Liver (tissue), 9 donors: ENCODE measurements around the gene MLLT3. TPM values are rescaled to one million over a fixed set of nuclear protein-coding genes. Genes with fewer than 3 reads are reported as not detected.

Experiments used
- DNase-seq: peaks from one replicate; pipeline ENCODE4 v3.0.0-alpha.2; 2017; ENCODE audit warnings: low spot score
- H3K27ac ChIP-seq, 2 donors: one replicate each; pipeline ENCODE4 v1.7.0; 2013; ENCODE audit warnings: inconsistent platforms in 2 of 2, low read length in 2 of 2, control low read depth in 1 of 2, low read depth in 1 of 2, mild to moderate bottlenecking in 1 of 2
- H3K27me3 ChIP-seq, 4 donors: one replicate each; pipeline versions ENCODE4 v1.6.1 to v1.7.0; 2013; ENCODE audit warnings: low read length in 3 of 4, inconsistent platforms in 1 of 4, mild to moderate bottlenecking in 1 of 4, moderate library complexity in 1 of 4; ENCODE audit not compliant: control insufficient read depth in 4 of 4, insufficient read depth in 4 of 4
- H3K36me3 ChIP-seq, 4 donors: one replicate each; pipeline versions ENCODE4 v1.6.1 to v1.7.0; 2013; ENCODE audit warnings: low read length in 3 of 4, mild to moderate bottlenecking in 3 of 4, low read depth in 1 of 4, moderate library complexity in 1 of 4; ENCODE audit not compliant: control insufficient read depth in 4 of 4, insufficient read depth in 3 of 4
- H3K4me1 ChIP-seq, 4 donors: one replicate each; pipeline versions ENCODE4 v1.6.1 to v1.7.0; 2013; ENCODE audit warnings: low read length in 3 of 4, mild to moderate bottlenecking in 3 of 4, moderate library complexity in 1 of 4; ENCODE audit not compliant: control insufficient read depth in 4 of 4, insufficient read depth in 4 of 4
- H3K4me3 ChIP-seq, 3 donors: one replicate each; pipeline versions ENCODE4 v1.6.1 to v1.7.0; 2013; ENCODE audit warnings: low read length in 3 of 3, control low read depth in 1 of 3, low read depth in 1 of 3, mild to moderate bottlenecking in 1 of 3
- H3K9ac ChIP-seq, 2 donors: one replicate each; pipeline ENCODE4 v1.7.0; 2013; ENCODE audit warnings: low read length in 2 of 2, mild to moderate bottlenecking in 2 of 2, moderate library complexity in 2 of 2, control low read depth in 1 of 2, low read depth in 1 of 2
- H3K9me3 ChIP-seq, 4 donors: one replicate each; pipeline versions ENCODE4 v1.6.1 to v1.7.0; 2013; ENCODE audit warnings: low read length in 3 of 4; ENCODE audit not compliant: control insufficient read depth in 4 of 4
- ATF3 ChIP-seq: IDR thresholded peaks from 2 replicates; pipeline ENCODE4 v1.6.1; 2016; ENCODE audit warnings: antibody characterized with exemption
- EGR1 ChIP-seq, 2 donors: IDR thresholded peaks; 2 replicates each; pipeline ENCODE4 v1.6.1; 2016 to 2018; ENCODE audit warnings: antibody characterized with exemption in 2 of 2, low read depth in 2 of 2
- FOXA1 ChIP-seq: IDR thresholded peaks from 2 replicates; pipeline ENCODE4 v1.6.1; 2016; ENCODE audit warnings: antibody characterized with exemption
- FOXA2 ChIP-seq: IDR thresholded peaks from 2 replicates; pipeline ENCODE4 v1.6.1; 2016; ENCODE audit warnings: antibody characterized with exemption
- GABPA ChIP-seq, 2 donors: IDR thresholded peaks in 1 of 2; conservative IDR thresholded peaks in 1 of 2; 2 replicates each; pipeline ENCODE4 v1.6.1; 2016; ENCODE audit warnings: antibody characterized with exemption in 2 of 2, mild to moderate bottlenecking in 1 of 2, moderate library complexity in 1 of 2
- HNF4A ChIP-seq, 2 donors: conservative IDR thresholded peaks; 2 replicates each; pipeline ENCODE4 v1.6.1; 2016; ENCODE audit warnings: antibody characterized with exemption in 2 of 2, mild to moderate bottlenecking in 2 of 2
- HNF4G ChIP-seq: IDR thresholded peaks from 2 replicates; pipeline ENCODE4 v1.6.1; 2016; ENCODE audit warnings: antibody characterized with exemption
- JUND ChIP-seq, 2 donors: IDR thresholded peaks; 2 replicates each; pipeline ENCODE4 v1.6.1; 2016; ENCODE audit warnings: antibody characterized with exemption in 2 of 2
- NR2F2 ChIP-seq: IDR thresholded peaks from 2 replicates; pipeline ENCODE4 v1.6.1; 2016; ENCODE audit warnings: antibody characterized with exemption
- RAD21 ChIP-seq, 2 donors: IDR thresholded peaks; 2 replicates each; pipeline ENCODE4 v1.6.1; 2016; ENCODE audit warnings: antibody characterized with exemption in 2 of 2, mild to moderate bottlenecking in 2 of 2
- REST ChIP-seq: IDR thresholded peaks from 2 replicates; pipeline ENCODE4 v1.6.1; 2016; ENCODE audit warnings: antibody characterized with exemption, mild to moderate bottlenecking
- RXRA ChIP-seq, 2 donors: IDR thresholded peaks; 2 replicates each; pipeline ENCODE4 v1.6.1; 2017 to 2018; ENCODE audit warnings: antibody characterized with exemption in 2 of 2, mild to moderate bottlenecking in 1 of 2
- SP1 ChIP-seq: IDR thresholded peaks from 2 replicates; pipeline ENCODE4 v1.6.1; 2018; ENCODE audit warnings: antibody characterized with exemption, mild to moderate bottlenecking
- TAF1 ChIP-seq: conservative IDR thresholded peaks from 2 replicates; pipeline ENCODE4 v1.6.1; 2016; ENCODE audit warnings: antibody characterized with exemption, mild to moderate bottlenecking
- YY1 ChIP-seq: IDR thresholded peaks from 2 replicates; pipeline ENCODE4 v1.6.1; 2016; ENCODE audit warnings: antibody characterized with exemption, mild to moderate bottlenecking
- ZBTB33 ChIP-seq: IDR thresholded peaks from 2 replicates; pipeline ENCODE4 v1.6.1; 2016; ENCODE audit warnings: antibody characterized with exemption
- WGBS: extraction: QIAGEN DNeasy Blood & Tissue Kit; methylation state at CpG from one replicate; pipeline ENCODE4 v1.1.7; 2013; 5-methylcytosine and 5-hydroxymethylcytosine counted together
- polyA plus RNA-seq, 2 donors: library from polyadenylated mRNA; stranded (reverse) in 1 of 2; unstranded in 1 of 2; fragments of 200-250 nt in 1 of 2; fragments of >200 nt in 1 of 2; fragmentation: Nextera tagmentation in 1 of 2; extraction: Ambion mirVana in 1 of 2; gene quantifications; one replicate each; pipeline versions ENCODE4 v1.2.1 to v1.2.3, GENCODE V29; 2013 to 2015
- total RNA-seq, 2 donors: library from RNA; depleted of rRNA; stranded (reverse); fragments of >200 nt; gene quantifications; one replicate each; pipeline ENCODE4 v1.2.3, GENCODE V29; 2014
- TF ChIP-seq, protein P1 (sequence below): fragments of 150-350 bp; IDR thresholded peaks from 2 replicates; pipeline ENCODE4 v1.5.1; 2017; ENCODE audit warnings: improper control_type of control experiment, low read depth, low read length; ENCODE audit not compliant: missing input control
- TF ChIP-seq, protein P2 (sequence below): IDR thresholded peaks from 2 replicates; pipeline ENCODE4 v1.6.1; 2016; ENCODE audit warnings: antibody characterized with exemption
- donor health status: healthy.
- donor health status: healthy.
- donor health status: healthy.
- donor health status: healthy.
- donor health status: healthy.

The MLLT3 gene
- total and polyA plus RNA-seq, 4 donors: 0.79 to 25.5 (median 1.3) TPM

DNA sequence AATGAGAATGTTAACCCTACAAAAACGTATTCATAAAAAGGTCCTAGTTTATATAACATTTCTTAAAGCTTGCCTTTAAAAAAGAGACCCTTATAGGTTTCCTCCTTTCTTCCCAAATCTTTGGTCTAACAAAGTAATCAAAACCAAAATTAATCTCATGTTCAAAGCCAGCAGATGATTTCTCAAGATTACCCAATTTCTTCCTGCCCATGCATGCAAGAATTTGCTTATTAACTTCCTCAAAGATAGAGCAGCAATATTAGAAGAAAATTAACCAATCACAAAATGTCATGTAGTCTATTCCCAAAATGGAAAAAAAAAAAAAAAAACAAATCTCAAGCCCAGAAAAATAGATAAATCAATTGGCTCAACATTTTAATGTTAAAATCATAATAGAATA lies 114.9 kb downstream of the MLLT3 start:
- 29% methylated on average over 1 of the region's 1 CpG for WGBS
- no peak for TF ChIP-seq HNF4A (conservative IDR thresholded peaks at IDR 0.05)

GRCh38 chr9:20506099-20506900 lies 116.0 kb downstream of the MLLT3 start:
- TF ChIP-seq HNF4G (no peak), ZBTB33 (no peak), RAD21 (IDR thresholded peaks at IDR 0.05) (no peak), FOXA1 (no peak), ATF3 (no peak), HNF4A (conservative IDR thresholded peaks at IDR 0.05) (no peak), SP1 (no peak), FOXA2 (no peak), JUND (IDR thresholded peaks at IDR 0.05) (no peak), GABPA (IDR thresholded peaks at IDR 0.05 in 1 of 2, conservative IDR thresholded peaks at IDR 0.05 in 1 of 2) (no peak), TAF1 (no peak), RXRA (IDR thresholded peaks at IDR 0.05) (no peak), REST (no peak), NR2F2 (no peak), YY1 (no peak), EGR1 (IDR thresholded peaks at IDR 0.05; ENCODE audit: low read depth in 2 of 2) (no peak)
- TF ChIP-seq, protein P1, sequence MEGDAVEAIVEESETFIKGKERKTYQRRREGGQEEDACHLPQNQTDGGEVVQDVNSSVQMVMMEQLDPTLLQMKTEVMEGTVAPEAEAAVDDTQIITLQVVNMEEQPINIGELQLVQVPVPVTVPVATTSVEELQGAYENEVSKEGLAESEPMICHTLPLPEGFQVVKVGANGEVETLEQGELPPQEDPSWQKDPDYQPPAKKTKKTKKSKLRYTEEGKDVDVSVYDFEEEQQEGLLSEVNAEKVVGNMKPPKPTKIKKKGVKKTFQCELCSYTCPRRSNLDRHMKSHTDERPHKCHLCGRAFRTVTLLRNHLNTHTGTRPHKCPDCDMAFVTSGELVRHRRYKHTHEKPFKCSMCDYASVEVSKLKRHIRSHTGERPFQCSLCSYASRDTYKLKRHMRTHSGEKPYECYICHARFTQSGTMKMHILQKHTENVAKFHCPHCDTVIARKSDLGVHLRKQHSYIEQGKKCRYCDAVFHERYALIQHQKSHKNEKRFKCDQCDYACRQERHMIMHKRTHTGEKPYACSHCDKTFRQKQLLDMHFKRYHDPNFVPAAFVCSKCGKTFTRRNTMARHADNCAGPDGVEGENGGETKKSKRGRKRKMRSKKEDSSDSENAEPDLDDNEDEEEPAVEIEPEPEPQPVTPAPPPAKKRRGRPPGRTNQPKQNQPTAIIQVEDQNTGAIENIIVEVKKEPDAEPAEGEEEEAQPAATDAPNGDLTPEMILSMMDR: no peak
- TF ChIP-seq, protein P2, sequence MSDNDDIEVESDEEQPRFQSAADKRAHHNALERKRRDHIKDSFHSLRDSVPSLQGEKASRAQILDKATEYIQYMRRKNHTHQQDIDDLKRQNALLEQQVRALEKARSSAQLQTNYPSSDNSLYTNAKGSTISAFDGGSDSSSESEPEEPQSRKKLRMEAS: no peak

More for the DNA sequence above, 114.9 kb downstream of the MLLT3 start:
- Histone ChIP-seq H3K36me3 (no peaks in the 10 kb centered on the region), H3K9ac (no peak overlapping the region), H3K4me1 (peaks cover 0 to 1% (median 0%) of the 10 kb centered on the region in 4 donors), H3K27me3 (no peaks in the 10 kb centered on the region), H3K4me3 (no peak overlapping the region), H3K9me3 (no peaks in the 10 kb centered on the region), H3K27ac (no peak overlapping the region)
- no peak for DNase-seq

More at GRCh38 chr9:20506099-20506900, 116.0 kb downstream of the MLLT3 start:
- H3K27me3 ChIP-seq: no peaks in the 10 kb centered on the region
- no peak overlapping the region for H3K9ac ChIP-seq
- no peaks in the 10 kb centered on the region for H3K36me3 ChIP-seq
- H3K27ac ChIP-seq: no peak overlapping the region
- no peaks in the 10 kb centered on the region for H3K9me3 ChIP-seq
- 89% methylated on average over 11 of the region's 11 CpGs for WGBS
- peaks cover 0 to 1% (median 0%) of the 10 kb centered on the region in 4 donors for H3K4me1 ChIP-seq
- H3K4me3 ChIP-seq: no peak overlapping the region
- no peak for DNase-seq
